Activated CD8-positive, alpha-beta memory T cell treated with anti-CD3 and anti-CD28 coated beads for 24 hours (primary cell): Measurements from ENCODE around the gene GPR143.

Experiments
- DNase-seq: peaks from one replicate; pipeline ENCODE4 v3.0.0-alpha.2; 2020

The GPR143 gene

DNA sequence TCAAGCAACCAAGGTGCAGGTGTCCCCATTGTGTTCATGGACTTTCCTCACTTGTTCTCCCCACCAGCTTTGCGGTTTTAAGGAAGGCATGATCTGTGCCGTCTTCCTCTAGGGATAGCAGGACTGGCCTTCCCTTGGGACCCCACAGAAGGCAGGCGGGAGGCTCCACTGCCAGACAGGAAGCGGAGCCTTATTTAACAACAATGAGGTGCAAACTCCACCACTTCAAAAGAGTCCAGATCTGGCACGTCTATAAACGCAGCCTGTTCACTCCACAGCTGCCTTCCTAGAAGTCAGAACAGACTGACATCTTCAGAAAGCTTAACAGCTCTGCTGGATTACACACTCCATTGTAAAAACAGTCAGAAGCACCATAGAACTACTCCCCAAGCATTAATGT lies 1.7 kb upstream of the GPR143 start:
- no peak for DNase-seq

DNA sequence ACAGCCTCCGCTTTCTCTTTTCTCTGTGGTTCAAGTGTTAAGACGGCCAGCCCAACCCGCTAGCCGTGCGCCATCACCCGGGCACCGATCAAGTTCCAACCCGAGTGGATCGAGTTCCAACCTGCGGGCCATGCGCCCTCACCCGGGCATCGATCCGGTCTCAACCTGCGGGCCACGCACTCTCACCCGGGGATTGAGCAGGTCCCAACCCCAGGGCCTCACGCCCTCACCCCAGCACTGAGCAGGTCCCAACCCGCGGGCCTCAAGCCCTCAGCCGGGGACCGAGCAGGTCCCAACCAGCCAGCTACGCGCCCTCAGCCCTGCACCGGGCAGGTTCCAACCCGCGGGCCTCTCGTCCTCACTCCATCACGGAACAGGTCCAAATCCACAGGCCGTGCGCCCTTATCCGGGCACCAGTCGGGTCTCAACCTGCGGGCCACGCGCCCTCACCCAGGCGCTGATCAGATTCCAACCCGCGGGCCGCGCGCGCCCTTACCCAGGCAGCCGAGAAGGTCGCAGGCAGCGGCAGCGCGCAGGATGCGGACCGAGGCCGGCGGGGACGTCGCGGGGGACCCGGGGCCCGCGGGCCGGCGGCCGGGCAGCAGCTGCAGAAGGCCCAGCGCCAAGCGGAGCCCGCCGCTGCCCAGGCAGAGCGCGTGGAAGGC lies 443 bp downstream of the GPR143 start:
- no peak for DNase-seq

GRCh38 chrX:9759337-9759736 lies 6.3 kb downstream of the GPR143 start:
- DNase-seq, result no peak

- DNase-seq, result no peak
Observed at GRCh38 chrX:9758021-9758638, 7.5 kb downstream of the GPR143 start.

- no peak for DNase-seq
Observed at GRCh38 chrX:9757366-9757765, 8.3 kb downstream of the GPR143 start.

- no peak for DNase-seq
Observed at GRCh38 chrX:9749146-9749692, 16.4 kb downstream of the GPR143 start.

- no peak for DNase-seq
Observed at GRCh38 chrX:9747644-9748043, 18.0 kb downstream of the GPR143 start.

GRCh38 chrX:9746148-9746888 lies 19.3 kb downstream of the GPR143 start:
- no peak for DNase-seq

DNA sequence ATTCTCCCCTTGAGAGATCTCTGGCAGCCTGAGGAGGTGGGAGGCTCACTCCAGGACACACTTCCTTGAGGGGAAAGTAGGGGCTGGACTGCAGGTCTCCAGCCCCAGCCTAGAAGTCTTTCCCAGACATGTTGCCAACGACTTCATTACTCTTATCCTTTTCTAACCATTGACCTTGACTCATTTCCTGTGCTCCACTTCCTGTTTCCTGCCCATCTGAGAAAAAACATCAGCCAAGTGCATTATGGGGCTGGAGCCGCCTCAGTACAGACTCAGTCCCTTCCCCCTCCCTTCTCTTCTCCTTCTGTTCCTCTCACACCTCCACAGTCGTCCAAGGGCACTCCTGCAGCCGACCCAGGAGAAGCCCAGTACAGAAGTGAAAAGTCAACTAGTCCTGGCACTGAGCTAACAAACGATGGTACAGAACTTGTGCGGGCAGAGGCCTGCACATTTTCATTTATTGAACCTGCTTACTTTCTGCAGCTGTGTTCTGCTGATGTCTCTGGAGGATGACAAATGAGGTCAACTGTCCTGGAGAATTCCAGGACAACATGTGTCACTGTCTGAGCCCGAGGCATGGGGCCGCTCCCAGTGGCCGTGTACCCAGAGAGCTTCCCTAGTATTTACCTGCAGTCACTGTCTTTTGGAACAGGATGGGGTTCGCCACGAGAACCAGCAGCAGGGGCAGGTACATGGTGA lies 20.1 kb downstream of the GPR143 start:
- DNase-seq, result no peak

DNA sequence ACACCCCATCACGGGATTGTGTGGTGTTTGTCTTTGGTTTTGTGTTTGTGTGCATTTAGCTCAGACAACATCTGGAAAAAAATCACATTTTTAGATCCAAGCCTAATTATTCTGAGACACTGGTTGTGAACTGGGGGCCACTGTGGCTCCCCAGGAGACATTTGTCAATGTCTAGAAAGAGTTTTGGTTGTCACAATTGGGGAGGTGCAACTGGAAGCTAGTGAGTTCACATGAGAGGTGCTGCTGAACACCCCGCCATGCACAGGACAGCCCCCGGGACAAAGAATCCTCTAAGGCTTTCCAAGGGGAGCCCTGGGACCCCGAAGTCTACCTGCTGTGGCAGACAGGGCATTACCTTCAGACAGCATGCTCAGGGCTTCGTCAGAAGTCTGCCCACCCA lies 26.5 kb downstream of the GPR143 start:
- no peak for DNase-seq

DNA sequence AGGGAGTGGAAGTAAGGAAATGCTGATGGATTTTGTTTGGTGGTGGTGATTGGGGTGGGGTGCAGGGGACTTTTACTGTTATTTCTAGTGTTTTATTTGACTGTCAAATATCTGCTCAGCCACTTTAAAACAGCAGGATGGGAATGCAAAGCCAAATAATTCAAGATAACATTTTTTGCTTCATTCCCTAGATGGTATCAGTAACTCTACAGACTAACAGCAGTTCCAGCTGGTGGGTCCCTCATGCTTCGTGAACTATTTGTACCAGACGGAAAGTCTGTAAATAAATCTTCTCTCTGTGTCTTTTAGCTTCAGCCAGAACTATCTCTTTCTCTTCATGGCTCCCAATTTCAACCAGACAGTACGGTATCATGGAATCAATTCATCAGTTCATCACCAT lies 27.5 kb downstream of the GPR143 start:
- DNase-seq, result no peak

DNA sequence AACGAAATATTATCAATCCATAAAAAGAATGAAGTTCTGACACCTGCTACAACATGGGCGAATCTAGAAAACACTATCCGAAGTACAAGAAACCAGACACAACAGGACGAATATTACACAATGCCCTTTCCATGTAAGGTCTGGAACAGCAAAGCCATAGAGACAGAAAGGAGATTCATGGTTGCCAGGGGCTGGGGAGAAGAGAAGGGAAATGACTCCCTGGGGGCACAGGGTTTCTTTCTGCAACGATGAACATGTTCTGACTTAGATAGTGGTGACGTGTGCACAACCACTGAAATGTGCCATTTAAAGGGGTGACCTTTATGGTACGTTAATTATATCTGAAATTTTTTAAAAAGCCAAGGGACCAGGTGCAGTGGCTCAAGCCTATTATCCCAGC lies 28.3 kb downstream of the GPR143 start:
- no peak for DNase-seq

DNA sequence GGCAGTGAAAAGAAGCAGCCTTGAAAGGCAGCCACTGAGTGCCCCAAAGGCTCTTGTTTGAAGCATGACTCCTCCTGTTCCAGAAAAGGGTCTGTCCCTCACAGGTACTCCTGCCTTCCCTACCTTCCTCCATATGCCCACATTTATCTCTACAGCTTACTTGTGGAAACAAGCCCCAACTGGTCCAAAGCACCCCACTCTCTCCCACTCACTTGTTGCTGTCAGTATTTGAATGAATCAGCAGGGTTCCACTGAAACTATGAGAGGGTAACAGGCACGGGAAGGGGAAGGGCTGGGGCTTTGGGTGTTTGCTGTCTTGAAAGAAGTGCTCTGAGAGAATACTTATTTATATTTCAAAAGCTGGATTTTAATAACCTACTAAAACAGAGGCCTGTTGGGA lies 34.9 kb downstream of the GPR143 start:
- DNase-seq, result no peak

DNA sequence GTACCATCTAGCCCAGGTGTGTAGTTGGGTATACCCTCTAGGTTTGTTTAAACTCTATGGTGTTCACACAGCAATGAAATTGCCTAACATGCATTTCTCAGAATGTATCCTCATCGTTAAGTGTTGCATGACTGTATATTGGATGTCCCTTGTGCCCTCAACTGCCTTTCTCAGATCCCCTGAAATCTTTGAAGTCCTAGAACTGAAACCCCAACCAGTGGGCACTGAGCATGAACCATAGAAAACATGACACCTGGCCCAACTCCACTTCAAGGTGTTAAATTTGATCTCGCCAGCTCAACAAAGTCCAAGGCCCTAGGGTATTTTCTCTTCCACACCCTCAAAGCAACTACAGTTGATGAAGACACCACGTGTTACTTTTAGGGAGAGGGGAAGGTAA lies 35.6 kb downstream of the GPR143 start:
- DNase-seq, result no peak

DNA sequence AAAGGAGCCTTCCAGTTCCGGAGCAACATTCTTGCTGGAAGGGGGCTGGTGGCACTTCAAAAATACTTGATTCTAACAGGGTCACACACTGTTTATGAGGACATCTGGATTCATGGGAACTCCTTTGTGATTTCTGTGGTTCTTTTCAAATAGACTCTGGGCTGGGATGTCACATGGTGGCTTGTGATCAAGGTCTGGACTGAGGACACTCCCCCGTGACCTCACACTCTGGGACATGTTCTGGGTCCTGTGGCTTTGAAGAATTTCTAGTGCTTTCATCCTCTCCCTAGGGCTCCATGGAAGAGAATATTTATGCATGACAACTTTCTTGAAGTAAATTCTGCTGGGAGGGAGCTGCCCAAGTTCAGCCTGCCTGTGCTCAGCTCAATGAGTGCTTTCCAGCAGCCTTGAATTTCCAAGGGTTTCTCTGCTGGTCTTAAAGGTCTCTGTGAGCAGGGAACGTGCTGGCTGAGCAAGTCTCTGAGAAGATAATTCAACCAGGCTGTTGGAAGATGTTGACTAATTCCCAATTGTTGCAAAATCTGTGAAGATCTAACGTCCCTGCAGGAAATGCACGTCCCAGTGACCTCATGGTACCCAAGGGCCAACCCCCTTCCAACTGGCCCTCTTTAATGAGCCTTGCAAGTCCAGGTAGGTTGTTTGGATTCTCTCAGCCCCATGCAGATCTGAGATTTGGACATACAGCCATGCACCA lies 36.3 kb downstream of the GPR143 start:
- no peak for DNase-seq

DNA sequence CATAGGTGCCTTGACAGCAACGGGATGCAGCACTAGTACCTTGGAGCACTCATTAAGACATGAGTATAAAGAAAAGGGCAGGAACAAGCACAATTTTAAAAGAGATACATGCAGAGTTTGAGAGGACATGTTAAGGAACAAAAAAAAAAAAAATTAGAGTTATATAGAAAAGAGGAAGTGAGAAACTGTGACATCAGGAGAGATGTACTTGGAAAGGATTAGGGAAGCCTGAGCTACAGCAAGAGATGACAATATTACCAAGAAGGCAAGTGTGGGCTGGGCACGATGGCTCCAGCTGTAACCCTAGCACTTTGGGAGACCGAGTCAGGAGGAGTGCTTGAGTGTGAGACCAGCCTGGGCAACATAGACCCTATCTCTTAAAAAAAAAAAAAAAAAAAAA lies 37.4 kb downstream of the GPR143 start:
- DNase-seq, result no peak

DNA sequence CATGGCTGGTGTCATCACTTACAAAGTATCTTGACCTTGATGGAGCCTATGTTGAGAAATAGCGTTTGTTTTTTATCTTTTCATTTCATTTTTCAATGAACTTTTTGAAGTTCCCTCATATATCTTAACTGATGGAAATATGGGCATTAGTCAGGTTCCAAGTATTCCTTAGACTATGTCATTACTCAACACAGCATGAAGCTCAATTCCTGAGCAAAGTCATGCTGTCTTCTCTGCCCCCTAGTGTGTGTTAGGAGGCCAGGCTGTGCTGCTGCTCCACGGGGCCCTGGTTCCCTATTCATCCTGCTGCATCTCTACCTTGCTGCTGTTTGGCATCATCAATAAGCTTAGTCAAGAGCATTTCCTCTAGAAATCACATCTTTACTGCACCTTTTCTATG lies 40.9 kb downstream of the GPR143 start:
- no peak for DNase-seq

GRCh38 chrX:9717376-9717775 lies 48.3 kb downstream of the GPR143 start:
- no peak for DNase-seq

DNA sequence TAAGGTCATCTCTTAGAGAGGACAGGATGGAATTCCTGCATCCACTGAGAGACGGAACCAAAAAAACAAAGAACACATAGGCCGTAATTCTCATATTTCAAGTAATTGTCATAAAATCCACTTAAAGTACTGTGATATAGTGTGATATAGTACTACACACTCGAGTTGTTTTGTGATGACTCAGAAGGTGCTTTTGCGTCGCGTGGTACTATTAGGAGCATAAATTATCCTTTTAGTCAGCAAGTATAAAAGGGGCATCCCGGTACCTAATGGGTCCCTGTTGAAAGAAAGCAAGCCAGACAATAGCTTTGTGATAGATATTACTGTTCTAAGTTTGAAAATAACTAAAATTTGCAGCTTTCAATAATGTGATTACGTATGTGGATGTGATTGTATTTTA lies 55.3 kb downstream of the GPR143 start:
- DNase-seq, result no peak

GRCh38 chrX:9708923-9709553 lies 56.6 kb downstream of the GPR143 start:
- DNase-seq, result peak; percentile 90

DNA sequence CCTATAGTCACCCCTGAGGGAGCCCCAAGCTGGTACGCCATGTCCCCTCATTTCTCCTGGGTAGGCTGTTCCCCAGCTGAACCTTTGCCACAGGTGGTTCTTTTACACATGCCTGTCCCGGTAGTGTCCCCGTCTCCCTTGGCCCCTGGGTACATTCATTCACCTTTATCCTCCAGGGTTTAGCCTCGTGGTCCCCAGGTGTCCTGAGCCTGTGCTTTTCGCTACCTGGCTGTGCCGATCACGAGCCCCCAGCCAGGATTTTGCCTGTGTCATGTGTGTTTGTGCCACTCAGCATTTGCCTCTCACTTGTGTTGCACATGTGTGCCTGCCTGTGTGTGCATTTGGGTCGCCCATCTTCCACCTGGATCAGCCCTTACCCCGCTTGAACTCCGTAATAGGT lies 57.6 kb downstream of the GPR143 start:
- DNase-seq, result no peak

- no peak for DNase-seq
Observed at GRCh38 chrX:9707306-9708033, 58.2 kb downstream of the GPR143 start.
